GM18519 (cell line): ENCODE data around the gene FUT7.

Experiments used
- ATAC-seq: cut with Tn5 transposase; IDR thresholded peaks from one replicate; pipeline ENCODE4 v1.9.1; 2021; ENCODE audit warnings: mild to moderate bottlenecking, moderate library complexity; ENCODE audit not compliant: unreplicated experiment, low FRiP score

FUT7 gene

GRCh38 chr9:137031904-137032640, at the start of gene FUT7:
TSS of gene FUT7 (minus strand) at chr9:137032088. CDS start at chr9:137031991, 97 bp downstream.
- no peak for ATAC-seq

- no peak for ATAC-seq
Measured at GRCh38 chr9:137080260-137081122, 48.6 kb upstream of the FUT7 start.

GRCh38 chr9:137079401-137079787, 47.5 kb upstream of the FUT7 start:
- ATAC-seq = no peak

- ATAC-seq = no peak
Measured at GRCh38 chr9:137078701-137079400, 47.0 kb upstream of the FUT7 start.

- ATAC-seq = peak; percentile 12
Measured at GRCh38 chr9:137077758-137078693, 46.1 kb upstream of the FUT7 start.

- ATAC-seq = peak; percentile 29
Measured at GRCh38 chr9:137077010-137077747, 45.3 kb upstream of the FUT7 start, which contains the start of gene UAP1L1. TSS of gene UAP1L1 (plus strand) at chr9:137077517. CDS start at chr9:137077533, 16 bp downstream.

GRCh38 chr9:137076636-137077009, 44.7 kb upstream of the FUT7 start:
- ATAC-seq = no peak

GRCh38 chr9:137075275-137075775, 43.4 kb upstream of the FUT7 start:
- ATAC-seq = no peak

GRCh38 chr9:137074657-137075274, 42.9 kb upstream of the FUT7 start:
- ATAC-seq = no peak

- no peak for ATAC-seq
Measured at GRCh38 chr9:137073992-137074399, 42.1 kb upstream of the FUT7 start.

- no peak for ATAC-seq
Measured at GRCh38 chr9:137071282-137071681, 39.4 kb upstream of the FUT7 start.

- ATAC-seq = no peak
Measured at GRCh38 chr9:137070906-137071275, 39.0 kb upstream of the FUT7 start.

GRCh38 chr9:137070201-137070905, 38.5 kb upstream of the FUT7 start, which contains the start of gene SAPCD2:
TSS of gene SAPCD2 (minus strand) at chr9:137070557. CDS start at chr9:137070460, 97 bp downstream.
- no peak for ATAC-seq

GRCh38 chr9:137069508-137070091, 37.7 kb upstream of the FUT7 start:
- no peak for ATAC-seq

GRCh38 chr9:137068539-137069507, 36.9 kb upstream of the FUT7 start:
- no peak for ATAC-seq

- no peak for ATAC-seq
Measured at GRCh38 chr9:137067860-137068538, 36.1 kb upstream of the FUT7 start.
